PC-3 (cell line): ENCODE results near the gene PRR27.

ENCODE experiments used
- EZH2 ChIP-seq: fragments of 300-600 bp; sonication (generic); IDR thresholded peaks from one replicate; pipeline ENCODE4 v1.6.1; 2017; ENCODE audit warnings: antibody characterized with exemption, mild to moderate bottlenecking, low read length; ENCODE audit not compliant: unreplicated experiment
- EZH2phosphoT487 ChIP-seq: fragments of 300-600 bp; sonication (generic); IDR thresholded peaks from 2 replicates; pipeline ENCODE4 v1.6.1; 2018; ENCODE audit warnings: mild to moderate bottlenecking, antibody characterized with exemption, low read length, borderline replicate concordance
- TF ChIP-seq, protein P1 (sequence below): fragments of 300-600 bp; sonication (generic); conservative IDR thresholded peaks from 2 replicates; pipeline ENCODE4 v1.5.1; 2017; ENCODE audit warnings: antibody characterized with exemption, low read depth, mild to moderate bottlenecking, low read length

DNA sequence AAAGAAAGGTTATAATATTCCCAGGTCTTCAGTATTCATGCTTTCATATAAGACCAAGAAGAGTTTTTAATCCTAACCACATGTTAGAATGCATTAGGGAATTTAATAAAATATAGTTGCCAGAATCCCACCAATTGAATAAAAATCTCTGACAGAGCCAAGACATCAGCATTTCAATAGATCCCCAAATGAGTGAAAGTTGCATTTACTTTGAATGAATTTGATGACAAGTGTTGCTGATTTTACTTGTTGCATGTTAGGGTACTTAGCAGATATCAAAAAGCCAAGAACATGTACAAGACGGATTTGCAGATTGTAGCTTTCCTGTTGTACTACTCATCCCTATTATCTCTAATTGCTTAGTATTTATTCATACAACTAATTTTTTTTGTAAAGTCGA is 39.9 kb upstream of the PRR27 start:
- TF ChIP-seq, protein P1, sequence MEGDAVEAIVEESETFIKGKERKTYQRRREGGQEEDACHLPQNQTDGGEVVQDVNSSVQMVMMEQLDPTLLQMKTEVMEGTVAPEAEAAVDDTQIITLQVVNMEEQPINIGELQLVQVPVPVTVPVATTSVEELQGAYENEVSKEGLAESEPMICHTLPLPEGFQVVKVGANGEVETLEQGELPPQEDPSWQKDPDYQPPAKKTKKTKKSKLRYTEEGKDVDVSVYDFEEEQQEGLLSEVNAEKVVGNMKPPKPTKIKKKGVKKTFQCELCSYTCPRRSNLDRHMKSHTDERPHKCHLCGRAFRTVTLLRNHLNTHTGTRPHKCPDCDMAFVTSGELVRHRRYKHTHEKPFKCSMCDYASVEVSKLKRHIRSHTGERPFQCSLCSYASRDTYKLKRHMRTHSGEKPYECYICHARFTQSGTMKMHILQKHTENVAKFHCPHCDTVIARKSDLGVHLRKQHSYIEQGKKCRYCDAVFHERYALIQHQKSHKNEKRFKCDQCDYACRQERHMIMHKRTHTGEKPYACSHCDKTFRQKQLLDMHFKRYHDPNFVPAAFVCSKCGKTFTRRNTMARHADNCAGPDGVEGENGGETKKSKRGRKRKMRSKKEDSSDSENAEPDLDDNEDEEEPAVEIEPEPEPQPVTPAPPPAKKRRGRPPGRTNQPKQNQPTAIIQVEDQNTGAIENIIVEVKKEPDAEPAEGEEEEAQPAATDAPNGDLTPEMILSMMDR = no peak
- no peak for TF ChIP-seq EZH2phosphoT487
- no peak for TF ChIP-seq EZH2
